HG03460 (cell line): ENCODE measurements around the gene ACOT4.
"Not testable (repeated sequence)": the region's sequence is repeated elsewhere in the genome, so short reads cannot be mapped to it uniquely, and the experiment has no call there.

Experiments used
- ATAC-seq: cut with Tn5 transposase; IDR thresholded peaks from one replicate; pipeline ENCODE4 v1.9.1; 2021; ENCODE audit not compliant: unreplicated experiment

Gene ACOT4

DNA sequence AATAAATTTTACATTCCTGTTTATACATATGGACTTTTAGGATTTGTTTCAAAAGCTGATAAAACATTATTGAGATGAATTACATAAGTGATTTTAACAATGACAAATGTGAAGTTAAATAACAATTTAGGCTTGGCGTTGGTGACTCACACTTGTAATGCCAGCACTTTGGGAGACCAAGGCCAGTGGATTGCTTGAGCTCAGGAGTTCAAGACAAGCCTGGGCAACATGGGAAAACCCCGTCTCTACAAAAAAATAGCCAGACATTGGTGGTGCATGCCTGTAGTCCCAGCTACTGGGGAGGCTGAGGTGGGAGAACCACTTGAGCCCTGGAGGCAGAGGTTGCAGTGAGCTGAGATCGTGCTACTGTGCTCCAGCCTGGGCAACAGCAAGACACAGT is 15.3 kb upstream of the ACOT4 start:
- ATAC-seq, result no peak

DNA sequence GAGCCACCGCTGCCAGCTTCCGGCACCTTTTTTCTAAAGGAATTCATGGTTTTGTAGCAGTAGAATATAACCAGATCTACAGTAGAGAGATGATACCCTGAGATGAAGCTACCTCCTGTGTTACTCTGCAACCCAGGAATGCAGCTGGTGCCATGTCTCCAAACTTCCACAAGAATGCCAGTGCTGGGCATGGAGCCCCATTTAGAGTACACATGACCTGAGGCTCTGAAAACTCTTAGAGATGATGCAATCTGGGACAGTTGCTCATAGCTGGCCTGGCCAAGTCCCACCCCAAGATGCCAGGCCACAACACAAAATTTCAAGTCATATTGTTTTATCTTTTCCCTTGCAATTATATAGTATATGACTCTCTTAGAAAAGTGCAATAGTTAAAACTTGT is 14.5 kb upstream of the ACOT4 start:
- ATAC-seq, result not testable (repeated sequence)

DNA sequence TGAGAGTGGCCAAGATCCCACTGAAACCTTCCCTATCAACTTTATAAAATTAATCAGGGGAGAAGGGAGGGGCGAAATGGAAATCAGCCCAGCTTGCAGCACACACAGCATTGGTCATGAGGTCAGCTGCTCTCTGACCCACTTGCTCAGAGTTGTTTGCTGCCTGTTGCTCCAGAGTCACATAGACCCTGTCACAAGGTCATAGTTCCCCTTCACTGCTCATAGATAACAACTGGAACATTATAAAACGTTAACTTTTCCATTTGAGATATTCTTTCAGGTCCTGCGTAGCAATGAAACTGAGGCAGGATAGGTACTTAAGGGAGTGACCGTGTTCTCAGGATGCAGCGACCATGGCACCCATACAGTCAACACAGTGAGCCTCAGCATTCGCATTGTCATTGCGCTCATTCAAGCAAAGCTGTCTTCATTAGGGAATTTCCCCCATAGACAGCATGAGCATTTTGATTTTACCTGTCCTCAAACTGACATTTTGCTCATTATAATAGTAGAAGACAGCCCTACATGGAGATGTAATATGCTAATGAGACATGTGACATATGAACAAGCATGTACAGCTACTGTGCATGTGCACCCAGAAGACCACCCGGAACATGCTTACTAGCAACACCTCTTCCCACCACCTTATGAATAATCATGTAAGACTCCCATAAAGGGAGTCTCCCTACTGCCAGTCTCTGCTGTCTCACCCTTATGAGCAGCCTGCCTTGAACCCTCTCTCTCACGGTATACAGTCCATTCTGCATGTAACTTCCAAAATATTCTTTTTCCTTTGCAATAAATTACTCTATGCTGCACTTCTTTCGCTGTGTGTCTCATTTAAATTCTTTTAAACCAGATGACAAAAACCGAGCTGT is 9.3 kb upstream of the ACOT4 start:
- ATAC-seq, result not testable (repeated sequence)

DNA sequence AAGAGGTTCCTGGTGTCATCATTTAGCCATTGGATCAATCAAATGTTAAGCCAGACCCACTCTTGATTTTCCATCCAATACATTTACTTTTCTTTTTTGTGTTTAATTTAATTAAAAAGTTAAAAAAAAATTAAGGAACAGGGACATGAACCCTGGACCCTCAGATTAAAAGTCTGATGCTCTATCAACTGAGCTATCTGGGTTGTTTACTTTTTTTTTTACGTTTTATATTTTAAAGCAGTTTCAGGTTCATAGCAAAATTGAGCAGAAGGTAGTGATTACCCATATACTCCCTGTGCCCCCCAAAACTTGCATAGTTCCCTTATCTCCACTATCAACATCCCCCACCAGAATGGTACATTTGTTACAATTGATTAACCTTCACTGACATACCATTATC is 3.0 kb upstream of the ACOT4 start:
- no peak for ATAC-seq

DNA sequence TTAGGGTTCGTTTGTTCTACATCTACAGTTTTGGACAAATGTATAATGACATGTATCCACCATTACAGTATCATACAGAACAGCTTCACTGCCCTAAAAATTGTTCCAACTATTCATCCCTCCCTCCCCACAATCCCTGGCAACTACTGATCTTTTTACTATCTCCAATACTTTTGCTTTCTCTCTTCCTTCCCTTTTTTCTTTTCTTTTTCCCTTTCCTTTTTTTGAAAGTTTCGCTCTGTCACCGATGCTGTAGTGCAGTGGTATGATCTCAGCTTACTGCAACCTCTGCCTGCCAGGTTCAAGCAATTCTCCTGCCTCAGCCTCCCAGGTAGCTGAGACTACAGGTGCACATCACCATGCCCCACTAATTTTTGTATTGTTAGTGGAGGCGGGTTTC is 2.6 kb upstream of the ACOT4 start:
- ATAC-seq, result no peak

DNA sequence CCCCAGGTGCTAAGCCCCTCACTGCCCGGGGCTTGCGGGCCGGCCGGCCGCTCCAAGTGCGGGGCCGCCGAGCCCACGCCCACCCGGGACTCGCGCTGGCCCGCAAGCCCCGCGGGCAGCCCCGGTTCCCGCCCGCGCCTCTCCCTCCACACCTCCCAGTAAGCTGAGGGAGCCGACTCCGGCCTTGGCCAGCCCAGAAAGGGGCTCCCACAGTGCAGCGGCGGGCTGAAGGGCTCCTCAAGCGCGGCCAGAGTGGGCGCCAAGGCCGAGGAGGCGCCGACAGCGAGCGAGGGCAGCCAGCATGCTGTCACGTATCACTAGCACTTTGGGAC is 1.0 kb upstream of the ACOT4 start:
- not testable (repeated sequence) for ATAC-seq

DNA sequence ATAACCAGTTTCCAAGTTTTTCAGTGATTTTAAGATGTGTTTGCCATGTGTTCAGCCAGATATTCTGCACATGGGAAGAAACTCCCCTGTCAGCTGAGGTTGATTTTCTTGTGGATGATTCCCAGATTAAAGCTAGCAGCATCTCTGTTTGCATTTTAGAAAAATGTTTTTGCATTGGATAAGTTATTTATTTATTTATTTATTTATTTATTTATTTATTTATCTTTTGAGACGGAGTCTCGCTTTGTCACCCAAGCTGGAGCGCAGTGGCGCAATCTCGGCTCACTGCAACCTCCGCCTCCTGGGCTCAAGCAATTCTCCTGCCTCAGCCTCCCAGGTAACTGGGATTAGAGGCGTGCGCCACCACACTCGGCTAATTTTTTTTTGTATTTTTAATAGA is 2.8 kb downstream of the ACOT4 start:
- no peak for ATAC-seq

DNA sequence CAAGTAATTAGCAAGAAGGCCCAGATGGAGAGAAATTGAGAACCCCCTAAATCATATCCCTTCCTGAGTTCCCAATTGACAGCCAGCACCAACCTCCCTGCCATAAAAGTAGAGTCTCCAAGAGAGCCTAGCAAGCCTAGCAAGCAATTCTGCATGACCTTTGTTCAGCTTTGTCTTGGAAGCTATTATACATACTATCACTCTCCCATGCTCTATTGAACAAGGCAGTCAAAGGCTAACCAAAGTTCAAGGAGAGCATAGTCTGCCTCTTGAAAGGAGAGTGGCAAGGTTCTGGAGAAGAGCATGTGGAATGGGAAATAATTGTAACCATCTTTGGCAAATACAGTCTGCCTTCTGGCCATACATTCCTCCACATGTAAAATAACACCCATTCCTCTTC is 7.8 kb downstream of the ACOT4 start:
- no peak for ATAC-seq

DNA sequence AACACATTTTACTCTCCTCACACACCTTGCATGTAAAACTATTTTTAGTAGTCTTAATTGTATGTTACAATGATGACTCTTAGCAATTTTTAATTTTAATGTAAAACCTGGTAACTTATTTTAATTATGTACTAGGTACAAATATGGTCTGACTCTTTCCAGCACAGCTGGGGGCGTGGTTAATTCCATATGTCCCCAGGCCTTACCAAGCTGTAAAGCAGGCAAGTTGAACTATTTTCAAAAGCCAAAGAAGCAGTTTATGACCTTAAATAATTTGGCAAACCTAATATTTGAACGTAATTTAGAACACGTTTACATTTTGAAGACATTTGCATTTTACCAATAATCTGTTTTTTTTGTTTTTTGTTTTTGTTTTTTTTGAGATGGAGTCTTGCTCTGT is 11.3 kb downstream of the ACOT4 start:
- ATAC-seq, result no peak

DNA sequence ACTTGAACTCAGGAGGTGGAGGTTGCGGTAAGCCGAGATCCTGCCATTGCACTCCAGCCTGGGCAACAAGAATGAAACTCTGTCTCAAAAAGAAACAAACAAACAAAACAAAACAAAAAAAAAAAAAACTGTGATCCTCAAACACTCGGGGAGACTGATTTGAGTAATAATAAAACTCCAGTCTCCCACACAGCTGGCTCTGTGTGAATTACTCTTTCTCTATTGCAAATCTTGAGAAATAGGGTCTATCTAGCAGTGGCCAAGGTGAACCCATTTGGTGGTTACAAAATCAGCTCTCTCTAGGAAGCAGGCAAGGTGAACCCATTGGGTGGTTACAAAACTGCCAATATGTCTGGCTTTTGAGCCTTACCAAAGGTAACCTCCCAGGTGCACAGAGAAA is 14.6 kb downstream of the ACOT4 start:
- ATAC-seq, result no peak

DNA sequence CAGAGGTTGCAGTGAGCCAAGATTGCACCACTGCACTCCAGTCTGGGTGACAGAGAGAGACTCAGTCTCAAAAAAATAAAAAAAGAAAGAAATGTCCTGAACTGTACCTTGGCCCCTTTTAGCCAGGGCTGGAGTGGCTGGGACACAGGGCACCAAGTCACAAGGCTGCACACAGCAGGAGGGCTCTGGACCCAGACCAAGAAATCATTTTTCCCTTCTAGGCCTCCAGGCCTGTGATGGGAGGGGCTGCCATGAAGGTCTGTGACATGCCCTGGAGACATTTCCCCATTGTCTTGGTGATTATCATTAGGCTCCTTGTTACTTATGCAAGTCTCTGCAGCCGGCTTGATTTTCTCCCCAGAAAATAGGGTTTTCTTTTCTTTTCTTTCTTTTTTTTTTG is 15.6 kb downstream of the ACOT4 start:
- ATAC-seq, result no peak

DNA sequence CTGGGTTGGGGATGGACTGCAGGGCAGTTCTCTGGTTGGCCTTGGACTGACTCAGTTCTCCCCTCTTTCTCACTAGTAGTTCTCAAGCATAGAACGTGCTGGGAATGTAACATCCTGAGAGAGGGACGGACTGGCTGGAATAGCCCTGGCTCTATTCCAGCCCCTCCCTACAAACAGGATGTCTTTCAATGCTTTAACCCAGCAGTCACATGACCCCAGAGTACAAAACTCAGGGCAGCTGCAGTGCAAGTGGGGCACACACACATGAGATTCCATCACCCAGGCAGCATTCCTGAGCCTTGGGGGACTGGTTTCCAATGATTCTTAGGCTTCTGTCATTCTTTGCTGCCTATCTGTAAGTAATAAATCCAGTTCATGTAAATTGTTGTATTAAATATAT is 19.0 kb downstream of the ACOT4 start:
- ATAC-seq, result no peak

DNA sequence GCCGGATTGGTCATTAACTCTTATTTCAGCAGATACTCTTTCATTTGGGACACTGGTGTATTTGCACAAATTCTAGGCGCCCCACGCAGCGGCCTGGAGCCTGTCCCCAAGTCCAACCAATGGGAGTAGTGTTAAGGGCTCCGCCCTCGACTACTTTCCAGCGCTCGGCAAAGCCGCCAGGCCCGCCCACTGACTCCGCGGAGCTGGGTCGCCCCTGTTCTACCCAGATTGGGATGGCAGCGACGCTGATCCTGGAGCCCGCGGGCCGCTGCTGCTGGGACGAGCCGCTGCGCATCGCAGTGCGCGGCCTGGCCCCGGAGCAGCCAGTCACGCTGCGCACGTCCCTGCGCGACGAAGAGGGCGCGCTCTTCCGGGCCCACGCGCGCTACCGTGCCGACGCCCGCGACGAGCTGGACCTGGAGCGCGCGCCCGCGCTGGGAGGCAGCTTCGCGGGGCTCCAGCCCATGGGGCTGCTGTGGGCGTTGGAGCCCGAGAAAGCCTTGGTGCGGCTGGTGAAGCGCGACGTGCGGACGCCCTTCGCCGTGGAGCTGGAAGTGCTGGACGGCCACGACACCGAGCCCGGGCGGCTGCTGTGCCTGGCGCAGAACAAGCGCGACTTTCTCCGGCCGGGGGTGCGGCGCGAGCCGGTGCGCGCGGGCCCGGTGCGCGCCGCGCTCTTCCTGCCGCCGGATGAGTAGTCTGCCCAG is 20.8 kb downstream of the ACOT4 start, which contains the start of gene ACOT6:
Gene ACOT6, plus strand, starts transcription at position 179 of the 707 bp plus-strand sequence. Its CDS starts 55 bp downstream, at position 234.
- peak; percentile 67 for ATAC-seq

DNA sequence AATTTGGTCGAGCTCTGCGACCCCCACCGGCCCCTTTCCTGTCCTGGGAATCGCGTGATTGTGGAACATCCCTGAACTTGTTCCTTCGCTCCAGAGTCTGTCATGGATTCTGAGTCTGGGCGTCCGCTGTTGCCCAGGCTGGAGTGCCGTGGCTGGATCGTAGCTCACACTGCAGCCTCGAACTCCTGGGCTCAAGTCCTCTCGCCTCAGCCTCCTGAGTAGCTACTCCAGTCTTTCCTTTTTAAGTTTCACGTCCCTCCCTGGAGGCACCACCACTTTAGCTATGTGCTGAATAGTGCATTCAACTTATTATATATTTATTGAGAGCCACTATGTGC is 21.3 kb downstream of the ACOT4 start:
- ATAC-seq, result peak; percentile 17

DNA sequence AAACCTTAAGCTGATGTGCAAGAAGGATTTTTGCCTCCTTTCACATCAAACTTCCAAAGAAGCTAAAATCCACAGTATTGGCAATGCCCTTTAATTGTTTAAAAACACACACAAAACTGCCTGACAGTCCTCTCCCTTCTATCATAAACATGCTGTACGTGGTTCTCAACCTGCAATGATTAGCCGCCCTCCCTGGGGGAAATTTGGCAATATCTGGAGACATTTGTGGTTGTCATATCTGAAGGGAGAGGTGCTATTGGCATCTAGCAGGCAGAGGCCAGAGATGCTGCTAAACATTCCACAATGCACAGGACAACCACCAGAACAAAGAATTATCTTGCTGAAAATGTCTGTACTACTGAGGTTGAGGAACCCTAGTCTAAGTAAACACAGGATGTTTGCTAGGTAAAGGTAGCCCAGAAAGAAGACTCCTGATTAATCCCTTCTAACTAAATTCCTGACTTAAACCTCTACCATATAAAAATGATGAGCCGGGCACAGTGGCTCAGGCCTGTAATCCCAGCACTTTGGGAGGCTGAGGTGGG is 21.8 kb downstream of the ACOT4 start:
- ATAC-seq, result no peak

DNA sequence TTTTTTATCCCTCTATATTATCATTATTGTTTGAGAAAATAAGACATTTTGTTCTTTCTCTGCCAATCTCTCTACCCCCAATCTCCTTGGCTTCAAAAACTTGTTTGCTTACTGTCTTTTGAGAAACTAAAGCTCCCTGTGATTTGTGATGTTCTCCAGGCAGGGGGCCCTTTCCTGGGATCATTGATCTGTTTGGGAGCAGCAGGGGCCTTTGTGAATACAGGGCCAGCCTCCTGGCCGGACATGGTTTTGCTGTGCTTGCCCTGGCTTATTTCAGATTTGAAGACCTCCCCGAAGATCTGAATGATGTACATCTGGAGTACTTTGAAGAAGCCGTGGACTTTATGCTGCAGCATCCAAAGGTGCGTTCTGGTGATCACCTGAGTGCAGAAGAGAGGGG is 25.2 kb downstream of the ACOT4 start:
- ATAC-seq, result no peak

DNA sequence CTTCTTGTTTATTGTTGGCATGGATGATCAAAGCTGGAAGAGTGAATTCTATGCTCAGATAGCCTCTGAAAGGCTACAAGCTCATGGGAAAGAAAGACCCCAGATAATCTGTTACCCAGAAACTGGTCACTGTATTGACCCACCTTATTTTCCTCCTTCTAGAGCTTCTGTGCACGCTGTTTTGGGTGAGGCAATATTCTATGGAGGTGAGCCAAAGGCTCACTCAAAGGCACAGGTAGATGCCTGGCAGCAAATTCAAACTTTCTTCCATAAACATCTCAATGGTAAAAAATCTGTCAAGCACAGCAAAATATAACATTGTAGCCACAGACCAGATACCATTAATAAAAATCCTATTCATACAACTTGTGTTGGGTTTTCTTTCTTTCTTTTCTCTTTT is 27.9 kb downstream of the ACOT4 start:
- no peak for ATAC-seq

DNA sequence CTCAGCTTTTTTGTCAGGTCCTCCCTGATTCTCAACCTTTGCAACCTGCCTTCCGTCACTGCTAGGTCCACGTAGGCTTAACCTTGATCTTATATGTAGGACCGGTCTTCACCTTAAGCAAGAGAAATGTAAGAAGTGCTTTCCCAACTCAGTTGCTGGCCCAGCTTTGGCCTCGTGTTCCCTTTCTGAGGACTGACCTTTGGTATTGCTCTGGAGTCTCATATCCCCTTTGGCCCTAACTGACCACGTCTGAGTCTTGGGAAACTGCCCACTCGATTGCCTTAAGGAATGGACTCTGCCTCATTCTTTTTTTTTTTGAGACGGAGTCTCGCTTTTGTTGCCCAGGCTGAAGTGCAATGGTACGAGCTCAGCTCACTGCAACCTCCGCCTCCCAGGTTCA is 28.6 kb downstream of the ACOT4 start:
- no peak for ATAC-seq

DNA sequence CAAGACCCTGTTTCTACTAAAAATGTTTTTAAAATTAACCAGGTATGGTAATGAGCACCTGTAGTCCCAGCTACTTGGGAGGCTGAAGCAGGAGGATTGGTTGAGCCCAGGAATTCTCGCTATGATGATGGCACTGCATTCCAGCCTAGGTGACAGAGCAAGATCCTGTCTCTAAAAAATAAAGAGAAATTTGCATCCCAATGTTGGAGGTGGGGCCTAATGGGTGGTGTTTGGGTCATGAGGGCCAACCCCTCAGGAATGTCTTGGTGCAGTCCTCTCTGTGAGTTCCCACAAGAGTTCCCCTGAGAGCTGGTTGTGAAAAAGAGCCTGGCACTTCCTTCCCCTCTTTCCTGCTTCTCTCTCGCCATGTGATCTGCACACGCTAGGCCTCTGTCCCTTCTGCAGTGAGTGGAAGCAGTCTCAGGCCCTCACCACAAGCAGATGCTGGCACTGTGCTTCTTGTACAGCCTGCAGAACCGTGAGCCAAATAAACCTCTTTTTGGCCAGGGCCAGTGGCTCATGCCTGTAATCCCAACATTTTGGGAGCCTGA is 31.9 kb downstream of the ACOT4 start:
- no peak for ATAC-seq

DNA sequence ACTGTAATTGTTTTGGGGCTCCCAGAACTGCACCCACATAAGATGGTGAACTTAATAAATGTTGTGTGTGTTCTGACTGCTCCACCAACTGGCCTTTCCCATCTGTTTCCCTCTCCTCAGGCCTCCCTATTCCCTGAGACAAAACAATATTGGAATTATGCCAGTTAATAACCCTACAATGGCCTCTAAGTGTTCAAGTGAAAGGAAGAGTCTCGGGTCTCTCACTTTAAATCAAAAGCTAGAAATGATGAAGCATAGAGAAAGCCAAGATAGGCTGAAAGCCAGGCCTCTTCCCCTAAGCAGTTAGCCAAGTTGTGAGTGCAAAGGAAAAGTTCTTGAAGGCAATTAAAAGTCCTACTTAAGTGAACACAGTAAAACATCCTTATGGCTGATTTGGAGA is 34.0 kb downstream of the ACOT4 start:
- ATAC-seq, result no peak

DNA sequence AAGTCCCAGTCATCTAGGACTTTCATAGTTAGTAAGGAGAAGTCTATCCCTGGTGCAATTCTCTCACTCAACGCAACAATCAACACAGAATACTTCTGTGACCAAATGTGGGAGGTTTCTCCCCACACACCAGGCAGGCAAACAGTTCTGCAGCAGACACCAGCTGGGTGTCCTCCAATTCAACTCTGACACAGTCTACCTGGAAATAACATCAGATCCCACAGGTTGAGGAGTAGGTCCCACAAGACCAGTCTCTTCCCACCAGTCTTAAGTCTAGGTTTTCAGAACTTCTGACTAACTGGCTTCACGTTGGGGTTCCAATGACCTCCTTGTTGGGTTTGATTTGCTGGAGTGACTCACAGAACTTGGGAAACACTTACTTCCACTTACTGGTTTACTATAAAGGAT is 35.5 kb downstream of the ACOT4 start:
- ATAC-seq, result no peak
